ENCODE measurements around the gene OR52N2.

Gene OR52N2

DNA sequence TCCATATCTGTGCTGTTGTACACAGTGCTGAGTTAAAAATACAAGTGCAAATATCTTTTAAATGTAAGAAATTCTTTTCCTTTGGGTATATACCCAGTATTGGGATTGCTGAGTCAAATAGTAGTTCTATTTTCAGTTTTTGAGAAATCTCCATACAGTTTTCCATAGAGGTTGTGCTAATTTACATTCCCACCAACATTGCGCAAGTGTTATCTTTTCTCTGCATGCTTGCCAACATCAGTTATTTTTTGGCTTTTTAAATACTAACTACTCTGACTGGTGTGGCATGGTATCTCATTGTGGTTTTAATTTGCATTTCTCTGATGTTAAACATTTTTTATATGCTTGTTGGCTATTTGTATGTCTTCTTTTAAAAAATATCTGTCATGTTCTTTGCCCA lies 42.3 kb downstream of the OR52N2 start:
- H3K36me3 ChIP-seq, result no peaks in the 10 kb centered on the region
- no peaks in the 10 kb centered on the region for H3K4me1 ChIP-seq
- TF ChIP-seq, protein P1, sequence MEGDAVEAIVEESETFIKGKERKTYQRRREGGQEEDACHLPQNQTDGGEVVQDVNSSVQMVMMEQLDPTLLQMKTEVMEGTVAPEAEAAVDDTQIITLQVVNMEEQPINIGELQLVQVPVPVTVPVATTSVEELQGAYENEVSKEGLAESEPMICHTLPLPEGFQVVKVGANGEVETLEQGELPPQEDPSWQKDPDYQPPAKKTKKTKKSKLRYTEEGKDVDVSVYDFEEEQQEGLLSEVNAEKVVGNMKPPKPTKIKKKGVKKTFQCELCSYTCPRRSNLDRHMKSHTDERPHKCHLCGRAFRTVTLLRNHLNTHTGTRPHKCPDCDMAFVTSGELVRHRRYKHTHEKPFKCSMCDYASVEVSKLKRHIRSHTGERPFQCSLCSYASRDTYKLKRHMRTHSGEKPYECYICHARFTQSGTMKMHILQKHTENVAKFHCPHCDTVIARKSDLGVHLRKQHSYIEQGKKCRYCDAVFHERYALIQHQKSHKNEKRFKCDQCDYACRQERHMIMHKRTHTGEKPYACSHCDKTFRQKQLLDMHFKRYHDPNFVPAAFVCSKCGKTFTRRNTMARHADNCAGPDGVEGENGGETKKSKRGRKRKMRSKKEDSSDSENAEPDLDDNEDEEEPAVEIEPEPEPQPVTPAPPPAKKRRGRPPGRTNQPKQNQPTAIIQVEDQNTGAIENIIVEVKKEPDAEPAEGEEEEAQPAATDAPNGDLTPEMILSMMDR (IDR thresholded peaks at IDR 0.05; ENCODE audit: low read depth, low read length), result no peak
- no peaks in the 10 kb centered on the region for H3K27me3 ChIP-seq
- DNase-seq, result no peak
- H3K4me3 ChIP-seq (ENCODE audit: low read depth, low read length), result no peak overlapping the region
- no peaks in the 10 kb centered on the region for H3K9me3 ChIP-seq

DNA sequence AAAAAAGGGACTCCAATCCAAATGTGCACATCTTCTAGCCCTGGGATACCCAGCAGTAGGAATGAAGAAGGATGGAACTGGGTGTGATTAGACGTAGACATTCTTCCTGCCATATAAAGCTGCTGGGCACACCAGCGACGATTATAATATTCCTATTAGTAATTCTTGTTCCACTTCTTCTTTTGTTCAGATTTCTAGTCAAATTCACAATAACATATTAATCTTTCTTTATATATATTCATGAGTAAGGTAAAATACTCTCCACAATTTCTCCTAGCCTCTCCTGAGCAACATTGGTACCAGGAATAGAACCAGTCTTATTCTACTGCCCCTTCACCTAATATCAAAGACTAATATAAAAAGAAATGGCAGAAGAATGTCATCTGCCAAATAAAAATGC lies 48.9 kb downstream of the OR52N2 start, which contains the start of gene OR52E8:
Gene OR52E8 (minus strand): TSS at position 101 of the 400 bp plus-strand sequence. CDS start 0 bp downstream, at position 101.
- Histone ChIP-seq H3K4me1 (no peaks in the 10 kb centered on the region), H3K27me3 (no peaks in the 10 kb centered on the region), H3K9me3 (no peaks in the 10 kb centered on the region), H3K4me3 (ENCODE audit: low read depth, low read length) (no peak within 1 kb of the TSS), H3K36me3 (no peaks in the 10 kb centered on the region)
- TF ChIP-seq, protein P1 (IDR thresholded peaks at IDR 0.05; ENCODE audit: low read depth, low read length), result no peak
- DNase-seq, result no peak

DNA sequence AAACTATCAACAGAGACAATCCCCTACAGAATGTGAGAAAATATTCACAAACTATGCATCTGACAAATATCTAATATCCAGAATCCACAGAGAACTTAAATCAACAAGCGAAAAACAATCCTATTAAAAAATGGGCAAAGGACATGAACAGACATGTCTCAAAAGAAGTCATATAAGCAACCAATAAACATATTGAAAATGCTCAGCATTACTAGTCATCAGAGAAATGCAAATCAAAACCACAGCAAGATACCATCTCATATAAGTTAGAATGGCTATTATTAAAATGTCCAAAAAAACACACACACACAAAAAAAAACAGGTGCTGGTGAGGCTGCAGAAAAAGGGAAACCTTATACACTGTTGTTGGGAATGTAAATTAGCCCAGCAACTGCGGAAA lies 57.1 kb downstream of the OR52N2 start:
- Histone ChIP-seq H3K36me3 (no peaks in the 10 kb centered on the region), H3K4me3 (ENCODE audit: low read depth, low read length) (no peak overlapping the region), H3K4me1 (no peaks in the 10 kb centered on the region), H3K9me3 (no peaks in the 10 kb centered on the region), H3K27me3 (no peaks in the 10 kb centered on the region)
- no peak for DNase-seq
- TF ChIP-seq, protein P1 (IDR thresholded peaks at IDR 0.05; ENCODE audit: low read depth, low read length), result no peak
